GM21390 (cell line): ENCODE results near the gene DGKG.

Experiments used
- ATAC-seq: cut with Tn5 transposase; IDR thresholded peaks from one replicate; pipeline ENCODE4 v1.9.1; 2021; ENCODE audit not compliant: unreplicated experiment

DGKG gene

GRCh38 chr3:186216900-186217819, 144.9 kb downstream of the DGKG start:
- ATAC-seq, result no peak

- no peak for ATAC-seq
Measured at GRCh38 chr3:186214670-186215069, 147.4 kb downstream of the DGKG start.

GRCh38 chr3:186213946-186214345, 148.1 kb downstream of the DGKG start:
- ATAC-seq, result no peak

- ATAC-seq, result no peak
Measured at GRCh38 chr3:186212611-186213010, 149.4 kb downstream of the DGKG start.

- no peak for ATAC-seq
Measured at GRCh38 chr3:186210852-186211500, 151.1 kb downstream of the DGKG start.

GRCh38 chr3:186209810-186210752, 152.0 kb downstream of the DGKG start:
- no peak for ATAC-seq

GRCh38 chr3:186208296-186208989, 153.6 kb downstream of the DGKG start:
- ATAC-seq, result no peak

GRCh38 chr3:186207515-186207914, 154.5 kb downstream of the DGKG start:
- ATAC-seq, result no peak

- ATAC-seq, result no peak
Measured at GRCh38 chr3:186200726-186201125, 161.3 kb downstream of the DGKG start.

- no peak for ATAC-seq
Measured at GRCh38 chr3:186198442-186198841, 163.6 kb downstream of the DGKG start.

- no peak for ATAC-seq
Measured at GRCh38 chr3:186194451-186194811, 167.6 kb downstream of the DGKG start.

GRCh38 chr3:186193534-186194450, 168.2 kb downstream of the DGKG start:
- no peak for ATAC-seq

- ATAC-seq, result no peak
Measured at GRCh38 chr3:186192823-186193222, 169.2 kb downstream of the DGKG start.

- ATAC-seq, result no peak
Measured at GRCh38 chr3:186189492-186189891, 172.5 kb downstream of the DGKG start.

- no peak for ATAC-seq
Measured at GRCh38 chr3:186187401-186188275, 174.4 kb downstream of the DGKG start.

- ATAC-seq, result no peak
Measured at GRCh38 chr3:186185194-186185787, 176.7 kb downstream of the DGKG start.

GRCh38 chr3:186184021-186184420, 178.0 kb downstream of the DGKG start:
- ATAC-seq, result no peak

GRCh38 chr3:186182850-186183249, 179.2 kb downstream of the DGKG start:
- ATAC-seq, result no peak
